ENCODE data around the gene USP3. TPM values are rescaled to one million over a fixed set of nuclear protein-coding genes. Genes with fewer than 3 reads are reported as not detected.
A peak's percentile ranks its signal among the peaks of the same experiment; 100 is the strongest.

Gene USP3
- polyA plus RNA-seq, 1 of the 3 experiments (the other 2 are of a cell fraction): 9.3 TPM

DNA sequence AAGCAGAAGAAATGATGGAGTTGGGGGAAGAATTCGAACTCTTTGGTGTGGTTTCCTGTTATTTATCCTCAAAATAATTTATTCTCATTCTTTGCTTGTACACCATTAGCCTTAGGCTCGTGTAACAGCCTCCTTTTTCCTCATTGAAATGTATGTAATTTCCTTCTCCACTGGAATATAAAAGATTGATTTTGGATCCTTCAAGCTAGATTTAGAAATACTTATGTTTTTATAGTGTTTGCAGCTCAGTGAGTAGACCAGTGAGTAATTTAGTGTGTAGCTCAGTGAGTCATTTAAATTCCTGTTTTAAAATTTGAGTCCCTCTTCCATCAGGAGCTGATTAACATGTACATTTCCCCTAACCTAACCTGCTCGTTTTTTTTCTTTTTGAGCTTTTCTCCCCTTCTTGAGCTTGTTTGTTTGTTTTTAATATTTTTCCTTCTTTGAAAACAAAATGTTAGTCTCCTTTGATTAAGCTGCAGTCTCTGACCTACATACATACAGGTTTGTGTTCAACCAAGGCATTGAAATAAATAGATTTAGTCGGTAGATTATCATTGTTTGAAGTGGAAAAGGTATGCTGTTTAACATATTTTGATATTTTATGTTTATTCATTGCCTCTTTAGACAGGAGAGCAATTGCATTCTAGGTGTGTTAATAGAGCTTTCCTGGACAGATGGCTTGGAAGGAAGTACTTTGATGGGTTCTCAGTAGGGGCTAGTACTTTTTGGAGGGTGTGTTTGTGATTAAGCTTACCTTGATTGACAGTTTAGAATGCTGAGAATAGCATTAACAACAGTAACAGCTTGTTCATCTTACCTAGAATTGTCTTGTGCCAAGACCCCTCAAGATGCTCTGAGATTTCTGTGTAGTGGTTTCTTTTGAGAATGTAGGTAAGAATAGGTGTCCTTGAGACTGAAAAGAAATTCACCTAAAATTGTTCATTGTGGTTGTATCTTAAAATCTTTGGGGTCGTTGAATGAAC is 5.9 kb downstream of the USP3 start:
- POLR2A ChIA-PET: interaction anchor here (0.5 to 0.6 kb wide), 2 partner anchors 37 to 41 kb away, joined by 3 read pairs; no protein-coding TSS in a partner anchor
- no peak for TF ChIP-seq TEAD4 (IDR thresholded peaks at IDR 0.05; ENCODE audit: borderline replicate concordance, insufficient read depth)
- no peak for TF ChIP-seq FOXM1 (IDR thresholded peaks at IDR 0.05; ENCODE audit: low read depth)
- no peak for TF ChIP-seq FOXJ3 (CRISPR knock-in tag; IDR thresholded peaks at IDR 0.05)
- TF ChIP-seq, protein P1, sequence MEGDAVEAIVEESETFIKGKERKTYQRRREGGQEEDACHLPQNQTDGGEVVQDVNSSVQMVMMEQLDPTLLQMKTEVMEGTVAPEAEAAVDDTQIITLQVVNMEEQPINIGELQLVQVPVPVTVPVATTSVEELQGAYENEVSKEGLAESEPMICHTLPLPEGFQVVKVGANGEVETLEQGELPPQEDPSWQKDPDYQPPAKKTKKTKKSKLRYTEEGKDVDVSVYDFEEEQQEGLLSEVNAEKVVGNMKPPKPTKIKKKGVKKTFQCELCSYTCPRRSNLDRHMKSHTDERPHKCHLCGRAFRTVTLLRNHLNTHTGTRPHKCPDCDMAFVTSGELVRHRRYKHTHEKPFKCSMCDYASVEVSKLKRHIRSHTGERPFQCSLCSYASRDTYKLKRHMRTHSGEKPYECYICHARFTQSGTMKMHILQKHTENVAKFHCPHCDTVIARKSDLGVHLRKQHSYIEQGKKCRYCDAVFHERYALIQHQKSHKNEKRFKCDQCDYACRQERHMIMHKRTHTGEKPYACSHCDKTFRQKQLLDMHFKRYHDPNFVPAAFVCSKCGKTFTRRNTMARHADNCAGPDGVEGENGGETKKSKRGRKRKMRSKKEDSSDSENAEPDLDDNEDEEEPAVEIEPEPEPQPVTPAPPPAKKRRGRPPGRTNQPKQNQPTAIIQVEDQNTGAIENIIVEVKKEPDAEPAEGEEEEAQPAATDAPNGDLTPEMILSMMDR (IDR thresholded peaks at IDR 0.05): no peak
- TF ChIP-seq, protein P2, sequence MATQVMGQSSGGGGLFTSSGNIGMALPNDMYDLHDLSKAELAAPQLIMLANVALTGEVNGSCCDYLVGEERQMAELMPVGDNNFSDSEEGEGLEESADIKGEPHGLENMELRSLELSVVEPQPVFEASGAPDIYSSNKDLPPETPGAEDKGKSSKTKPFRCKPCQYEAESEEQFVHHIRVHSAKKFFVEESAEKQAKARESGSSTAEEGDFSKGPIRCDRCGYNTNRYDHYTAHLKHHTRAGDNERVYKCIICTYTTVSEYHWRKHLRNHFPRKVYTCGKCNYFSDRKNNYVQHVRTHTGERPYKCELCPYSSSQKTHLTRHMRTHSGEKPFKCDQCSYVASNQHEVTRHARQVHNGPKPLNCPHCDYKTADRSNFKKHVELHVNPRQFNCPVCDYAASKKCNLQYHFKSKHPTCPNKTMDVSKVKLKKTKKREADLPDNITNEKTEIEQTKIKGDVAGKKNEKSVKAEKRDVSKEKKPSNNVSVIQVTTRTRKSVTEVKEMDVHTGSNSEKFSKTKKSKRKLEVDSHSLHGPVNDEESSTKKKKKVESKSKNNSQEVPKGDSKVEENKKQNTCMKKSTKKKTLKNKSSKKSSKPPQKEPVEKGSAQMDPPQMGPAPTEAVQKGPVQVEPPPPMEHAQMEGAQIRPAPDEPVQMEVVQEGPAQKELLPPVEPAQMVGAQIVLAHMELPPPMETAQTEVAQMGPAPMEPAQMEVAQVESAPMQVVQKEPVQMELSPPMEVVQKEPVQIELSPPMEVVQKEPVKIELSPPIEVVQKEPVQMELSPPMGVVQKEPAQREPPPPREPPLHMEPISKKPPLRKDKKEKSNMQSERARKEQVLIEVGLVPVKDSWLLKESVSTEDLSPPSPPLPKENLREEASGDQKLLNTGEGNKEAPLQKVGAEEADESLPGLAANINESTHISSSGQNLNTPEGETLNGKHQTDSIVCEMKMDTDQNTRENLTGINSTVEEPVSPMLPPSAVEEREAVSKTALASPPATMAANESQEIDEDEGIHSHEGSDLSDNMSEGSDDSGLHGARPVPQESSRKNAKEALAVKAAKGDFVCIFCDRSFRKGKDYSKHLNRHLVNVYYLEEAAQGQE (IDR thresholded peaks at IDR 0.05; ENCODE audit: low read depth, low read length): no peak
- TF ChIP-seq, protein P3, sequence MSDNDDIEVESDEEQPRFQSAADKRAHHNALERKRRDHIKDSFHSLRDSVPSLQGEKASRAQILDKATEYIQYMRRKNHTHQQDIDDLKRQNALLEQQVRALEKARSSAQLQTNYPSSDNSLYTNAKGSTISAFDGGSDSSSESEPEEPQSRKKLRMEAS (IDR thresholded peaks at IDR 0.05; ENCODE audit: low read depth): no peak
- TF ChIP-seq, protein P4, sequence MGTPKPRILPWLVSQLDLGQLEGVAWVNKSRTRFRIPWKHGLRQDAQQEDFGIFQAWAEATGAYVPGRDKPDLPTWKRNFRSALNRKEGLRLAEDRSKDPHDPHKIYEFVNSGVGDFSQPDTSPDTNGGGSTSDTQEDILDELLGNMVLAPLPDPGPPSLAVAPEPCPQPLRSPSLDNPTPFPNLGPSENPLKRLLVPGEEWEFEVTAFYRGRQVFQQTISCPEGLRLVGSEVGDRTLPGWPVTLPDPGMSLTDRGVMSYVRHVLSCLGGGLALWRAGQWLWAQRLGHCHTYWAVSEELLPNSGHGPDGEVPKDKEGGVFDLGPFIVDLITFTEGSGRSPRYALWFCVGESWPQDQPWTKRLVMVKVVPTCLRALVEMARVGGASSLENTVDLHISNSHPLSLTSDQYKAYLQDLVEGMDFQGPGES (IDR thresholded peaks at IDR 0.05; ENCODE audit: low read depth, low read length): no peak
- TF ChIP-seq TAF1 (IDR thresholded peaks at IDR 0.05; ENCODE audit: borderline replicate concordance, low read depth, low read length): no peak
- TF ChIP-seq ELF1 (IDR thresholded peaks at IDR 0.05): no peak
- TF ChIP-seq TCF12 (IDR thresholded peaks at IDR 0.05): peak; percentile 67
- TF ChIP-seq, protein P5, sequence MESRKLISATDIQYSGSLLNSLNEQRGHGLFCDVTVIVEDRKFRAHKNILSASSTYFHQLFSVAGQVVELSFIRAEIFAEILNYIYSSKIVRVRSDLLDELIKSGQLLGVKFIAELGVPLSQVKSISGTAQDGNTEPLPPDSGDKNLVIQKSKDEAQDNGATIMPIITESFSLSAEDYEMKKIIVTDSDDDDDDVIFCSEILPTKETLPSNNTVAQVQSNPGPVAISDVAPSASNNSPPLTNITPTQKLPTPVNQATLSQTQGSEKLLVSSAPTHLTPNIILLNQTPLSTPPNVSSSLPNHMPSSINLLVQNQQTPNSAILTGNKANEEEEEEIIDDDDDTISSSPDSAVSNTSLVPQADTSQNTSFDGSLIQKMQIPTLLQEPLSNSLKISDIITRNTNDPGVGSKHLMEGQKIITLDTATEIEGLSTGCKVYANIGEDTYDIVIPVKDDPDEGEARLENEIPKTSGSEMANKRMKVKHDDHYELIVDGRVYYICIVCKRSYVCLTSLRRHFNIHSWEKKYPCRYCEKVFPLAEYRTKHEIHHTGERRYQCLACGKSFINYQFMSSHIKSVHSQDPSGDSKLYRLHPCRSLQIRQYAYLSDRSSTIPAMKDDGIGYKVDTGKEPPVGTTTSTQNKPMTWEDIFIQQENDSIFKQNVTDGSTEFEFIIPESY (IDR thresholded peaks at IDR 0.05; ENCODE audit: borderline replicate concordance, low read depth): no peak
- TF ChIP-seq MEF2A (IDR thresholded peaks at IDR 0.05; ENCODE audit: borderline replicate concordance, low read depth): no peak
- TF ChIP-seq GATA2 (CRISPR knock-in tag; IDR thresholded peaks at IDR 0.05): no peak
- no peak for TF ChIP-seq NRF1 (IDR thresholded peaks at IDR 0.05; ENCODE audit: low read depth, low read length)
- no peak for TF ChIP-seq RFX5 (IDR thresholded peaks at IDR 0.05; ENCODE audit: low read length)
- no peak for TF ChIP-seq RAD21 (IDR thresholded peaks at IDR 0.05; ENCODE audit: low read length)
- peak; percentile 90 for TF ChIP-seq FOSL2 (IDR thresholded peaks at IDR 0.05; ENCODE audit: borderline replicate concordance, low read depth)
- TF ChIP-seq GABPA (IDR thresholded peaks at IDR 0.05; ENCODE audit: low read depth): no peak
- TF ChIP-seq, protein P6, sequence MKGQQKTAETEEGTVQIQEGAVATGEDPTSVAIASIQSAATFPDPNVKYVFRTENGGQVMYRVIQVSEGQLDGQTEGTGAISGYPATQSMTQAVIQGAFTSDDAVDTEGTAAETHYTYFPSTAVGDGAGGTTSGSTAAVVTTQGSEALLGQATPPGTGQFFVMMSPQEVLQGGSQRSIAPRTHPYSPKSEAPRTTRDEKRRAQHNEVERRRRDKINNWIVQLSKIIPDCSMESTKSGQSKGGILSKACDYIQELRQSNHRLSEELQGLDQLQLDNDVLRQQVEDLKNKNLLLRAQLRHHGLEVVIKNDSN (IDR thresholded peaks at IDR 0.05; ENCODE audit: borderline replicate concordance, low read depth): no peak
- TF ChIP-seq, protein P7, sequence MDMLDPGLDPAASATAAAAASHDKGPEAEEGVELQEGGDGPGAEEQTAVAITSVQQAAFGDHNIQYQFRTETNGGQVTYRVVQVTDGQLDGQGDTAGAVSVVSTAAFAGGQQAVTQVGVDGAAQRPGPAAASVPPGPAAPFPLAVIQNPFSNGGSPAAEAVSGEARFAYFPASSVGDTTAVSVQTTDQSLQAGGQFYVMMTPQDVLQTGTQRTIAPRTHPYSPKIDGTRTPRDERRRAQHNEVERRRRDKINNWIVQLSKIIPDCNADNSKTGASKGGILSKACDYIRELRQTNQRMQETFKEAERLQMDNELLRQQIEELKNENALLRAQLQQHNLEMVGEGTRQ (IDR thresholded peaks at IDR 0.05; ENCODE audit: borderline replicate concordance, low read depth, low read length): no peak
- peak; percentile 61 for TF ChIP-seq JUND (IDR thresholded peaks at IDR 0.05)

More for the DNA sequence above, 5.9 kb downstream of the USP3 start:
- H3K27me3 ChIP-seq (ENCODE audit: insufficient read depth): no peaks in the 10 kb centered on the region
- H3K4me1 ChIP-seq (ENCODE audit: control insufficient read depth in 1 of 2, insufficient read depth in 2 of 2, low read depth in 1 of 2, low read length in 1 of 2): peaks cover 25 to 49% of the 10 kb centered on the region in 2 experiments; a peak in 3 of 4 replicates
- H4K20me1 ChIP-seq (ENCODE audit: insufficient read depth): peaks cover 61% of the 10 kb centered on the region
- peaks cover 98% of the 10 kb centered on the region for H3K79me2 ChIP-seq (ENCODE audit: insufficient read depth)
- peak overlapping the region; percentile 48; the same call in 1 of the 2 replicates for H3K4me2 ChIP-seq
- CTCF ChIA-PET: interaction anchor here (0.6 to 1.4 kb wide), 6 partner anchors 23 to 100 kb away, joined by 3 to 5 read pairs (median 3); partner anchors contain the start of gene FBXL22
- no peak for DNase-seq
- no peaks in the 10 kb centered on the region for H3K9me2 ChIP-seq
- peaks cover 26% of the 10 kb centered on the region for H3F3A ChIP-seq (replicated peaks; ENCODE audit: insufficient read depth)
- H3K36me3 ChIP-seq (replicated peaks in 1 of 2; ENCODE audit: control insufficient read depth in 1 of 2, insufficient read depth in 2 of 2, low read length in 1 of 2): no peaks in the 10 kb centered on the region
- peak overlapping the region in 1 of 2 experiments; percentile 77; a peak in 2 of 4 replicates for H3K27ac ChIP-seq (ENCODE audit: low read depth in 2 of 2, low read length in 1 of 2)
- 0 out of 4 replicates have a peak overlapping the region, but pooled peaks of 1 of the 2 experiments have one; percentile 9 for H3K4me3 ChIP-seq (ENCODE audit: low read depth in 2 of 2, low read length in 1 of 2)
- no peak overlapping the region for H3K9ac ChIP-seq
- 26% methylated on average over 5 of the region's 5 CpGs for WGBS (ENCODE audit: low lambda C conversion rate)
- no peak overlapping the region for H2AFZ ChIP-seq (ENCODE audit: low read depth)
- no peaks in the 10 kb centered on the region for H3K9me3 ChIP-seq

Measured in SK-N-SH (cell line).